HG02759 (cell line): ENCODE results near the gene FOXP1.
A peak's percentile ranks its signal among the peaks of the same experiment; 100 is the strongest.

ENCODE experiments used
- ATAC-seq: cut with Tn5 transposase; IDR thresholded peaks from one replicate; pipeline ENCODE4 v1.9.1; 2021; ENCODE audit warnings: mild to moderate bottlenecking, moderate library complexity; ENCODE audit not compliant: unreplicated experiment

FOXP1 gene

GRCh38 chr3:71433631-71434030, 149.9 kb downstream of the FOXP1 start:
- no peak for ATAC-seq

GRCh38 chr3:71432044-71432975, 151.2 kb downstream of the FOXP1 start:
- no peak for ATAC-seq

- ATAC-seq = no peak
These were observed 152.5 kb downstream of the FOXP1 start for GRCh38 chr3:71430941-71431552.

GRCh38 chr3:71429597-71429988, 153.9 kb downstream of the FOXP1 start:
- ATAC-seq = no peak

- ATAC-seq = peak; percentile 54
These were observed 154.5 kb downstream of the FOXP1 start for GRCh38 chr3:71428841-71429596.

GRCh38 chr3:71425491-71426071, 157.9 kb downstream of the FOXP1 start:
- no peak for ATAC-seq

GRCh38 chr3:71423151-71423906, 160.2 kb downstream of the FOXP1 start:
- ATAC-seq = no peak

GRCh38 chr3:71421820-71422566, 161.5 kb downstream of the FOXP1 start:
- peak; percentile 88 for ATAC-seq

- ATAC-seq = peak; percentile 63
These were observed 162.1 kb downstream of the FOXP1 start for GRCh38 chr3:71421475-71421819.

GRCh38 chr3:71419369-71419768, 164.2 kb downstream of the FOXP1 start:
- ATAC-seq = no peak

GRCh38 chr3:71417791-71418190, 165.7 kb downstream of the FOXP1 start:
- no peak for ATAC-seq

- ATAC-seq = no peak
These were observed 166.7 kb downstream of the FOXP1 start for GRCh38 chr3:71416876-71417275.

- ATAC-seq = no peak
These were observed 167.8 kb downstream of the FOXP1 start for GRCh38 chr3:71415681-71416122.

- no peak for ATAC-seq
These were observed 169.2 kb downstream of the FOXP1 start for GRCh38 chr3:71414189-71414927.

- no peak for ATAC-seq
These were observed 170.0 kb downstream of the FOXP1 start for GRCh38 chr3:71413572-71413971.

- no peak for ATAC-seq
These were observed 174.2 kb downstream of the FOXP1 start for GRCh38 chr3:71409352-71409751.

GRCh38 chr3:71408903-71409302, 174.6 kb downstream of the FOXP1 start:
- ATAC-seq = no peak

- ATAC-seq = no peak
These were observed 175.7 kb downstream of the FOXP1 start for GRCh38 chr3:71407823-71408222.
